Panc1 (cell line): Measurements from ENCODE around the gene GTSE1. TPM values are rescaled to one million over a fixed set of nuclear protein-coding genes. Genes with fewer than 3 reads are reported as not detected.
A peak's percentile ranks its signal among the peaks of the same experiment; 100 is the strongest.

ENCODE experiments used
- ATAC-seq: fragments of 200-7000 bp; cut with Tn5 transposase; 2 replicates; pipeline ENCODE4 v1.9.1; 2020; ENCODE audit warnings: mild to moderate bottlenecking, moderate library complexity
- BruUV-seq: library from RNA; stranded (reverse); fragments of 400-500 nt; replicated peaks from 2 replicates; lab custom pipeline; 2021; lab: Mats Ljungman, UMichigan
- CTCF ChIA-PET: fragments of 300-600 bp; sonication (Branson Sonifier 250); formaldehyde crosslinking; loops from one replicate; lab custom pipeline; 2022; ENCODE audit warnings: antibody characterized with exemption; lab: Charles Lee
- POLR2A ChIA-PET: fragments of 300-600 bp; sonication (Branson Sonifier 250); formaldehyde crosslinking; loops from one replicate; lab custom pipeline; 2022; ENCODE audit warnings: antibody characterized with exemption; lab: Charles Lee
- DNase-seq: peaks from one replicate; pipeline ENCODE4 v3.0.0-alpha.2; 2010; ENCODE audit warnings: low read depth, low spot score
- H3K27ac ChIP-seq: 2 replicates; pipeline ENCODE4 v1.5.1; 2011; ENCODE audit warnings: mild to moderate bottlenecking, low read length, inconsistent platforms
- H3K27me3 ChIP-seq: fragments of 200-500 bp; sonication (Bioruptor generic); 2 replicates; pipeline ENCODE4 v1.6.0; 2014; ENCODE audit warnings: low read length, inconsistent platforms; ENCODE audit not compliant: control insufficient read depth, insufficient read depth
- H3K36me3 ChIP-seq: fragments of 200-500 bp; sonication (Bioruptor generic); 2 replicates; pipeline ENCODE4 v1.5.1; 2014; ENCODE audit warnings: inconsistent platforms, mild to moderate bottlenecking, low read length, moderate library complexity; ENCODE audit not compliant: control insufficient read depth, insufficient read depth
- H3K4me1 ChIP-seq: 2 replicates; pipeline ENCODE4 v1.5.1; 2011; ENCODE audit warnings: inconsistent platforms, mild to moderate bottlenecking, low read length, moderate library complexity; ENCODE audit not compliant: control insufficient read depth, insufficient read depth
- H3K4me3 ChIP-seq, 2 experiments: 2 replicates each; pipeline ENCODE4 v1.5.1; 2011 to 2012; ENCODE audit warnings: low read depth in 2 of 2, low read length in 2 of 2, mild to moderate bottlenecking in 2 of 2, inconsistent platforms in 1 of 2, moderate library complexity in 1 of 2
- H3K9me3 ChIP-seq: fragments of 200-500 bp; sonication (Bioruptor generic); 2 replicates; pipeline ENCODE4 v1.5.1; 2014; ENCODE audit warnings: low read depth, mild to moderate bottlenecking, inconsistent platforms, low read length, moderate library complexity; ENCODE audit not compliant: control insufficient read depth, insufficient read depth
- CTCF ChIP-seq: fragments of 450-650 bp; IDR thresholded peaks from 2 replicates; pipeline ENCODE4 v1.5.1; 2017; ENCODE audit warnings: mild to moderate bottlenecking
- POLR2AphosphoS5 ChIP-seq: IDR thresholded peaks from 2 replicates; pipeline ENCODE4 v1.6.1; 2012; ENCODE audit warnings: mild to moderate bottlenecking, low read depth, low read length, moderate library complexity
- REST ChIP-seq, 2 experiments: IDR thresholded peaks; 2 replicates each; pipeline ENCODE4 v1.6.1; 2011 to 2012; ENCODE audit warnings: low read depth in 2 of 2, control low read depth in 1 of 2, low read length in 1 of 2, mild to moderate bottlenecking in 1 of 2, moderate library complexity in 1 of 2; ENCODE audit not compliant: insufficient read depth in 1 of 2
- SIN3A ChIP-seq: IDR thresholded peaks from 2 replicates; pipeline ENCODE4 v1.6.1; 2012; ENCODE audit warnings: low read depth, mild to moderate bottlenecking, low read length, moderate library complexity, borderline replicate concordance; ENCODE audit not compliant: insufficient read depth
- TCF7L2 ChIP-seq: IDR thresholded peaks from 2 replicates; pipeline ENCODE4 v1.6.1; 2011; ENCODE audit warnings: mild to moderate bottlenecking, low read depth, low read length, inconsistent platforms
- in situ Hi-C: cut with HindIII; loops from 2 replicates; pipeline ENCODE4 v1.10.0; 2016; ENCODE audit warnings: low sequenced_read_pairs, low pct_unique_long_range_greater_than_20kb
- intact Hi-C: fragments of 100-400 bp; cut with micrococcal nuclease; formaldehyde crosslinking; loops from one replicate; pipeline ENCODE4 v1.10.0; 2022; ENCODE audit not compliant: unreplicated experiment
- total RNA-seq: library from RNA; stranded (reverse); gene quantifications from one replicate; pipeline ENCODE4 v1.2.1, GENCODE V29; 2021; ENCODE audit not compliant: unreplicated experiment

GTSE1 gene
- total RNA-seq, 1 experiment from 2014 or later, result 36.2 TPM

GRCh38 chr22:46297151-46297812, 612 bp downstream of the GTSE1 start:
- TSS peak; percentile 89 for BruUV-seq
- H3K4me3 ChIP-seq, result peak overlapping the region; percentile 73 to 74
- H3K9me3 ChIP-seq, result no peaks in the 10 kb centered on the region
- in situ Hi-C loops, result no loop called here
- intact Hi-C loops, result loop anchor here (5.0 kb wide), 1 partner anchor 175 kb away; no protein-coding TSS in a partner anchor
- TF ChIP-seq TCF7L2 (no peak), POLR2AphosphoS5 (no peak), REST (IDR thresholded peaks at IDR 0.05; ENCODE audit: insufficient read depth in 1 of 2, low read depth in 2 of 2, low read length in 1 of 2) (no peak), CTCF (no peak), SIN3A (peak; percentile 60; the same call in 1 of the 2 replicates)
- ChIA-PET CTCF (no interaction called here), POLR2A (no interaction called here)
- H3K4me1 ChIP-seq, result no peaks in the 10 kb centered on the region; the same call in 1 of the 2 replicates
- no peak for DNase-seq
- no peaks in the 10 kb centered on the region for H3K27me3 ChIP-seq
- peaks cover 6% of the 10 kb centered on the region for H3K36me3 ChIP-seq
- peak; percentile 47 for ATAC-seq
- peak overlapping the region; percentile 78 for H3K27ac ChIP-seq

GRCh38 chr22:46299101-46299500, 2.4 kb downstream of the GTSE1 start:
- DNase-seq (no peak), ATAC-seq (no peak)
- H3K4me1 ChIP-seq, result no peaks in the 10 kb centered on the region; the same call in 1 of the 2 replicates
- in situ Hi-C loops, result no loop called here
- intact Hi-C loops, result loop anchor here (5.0 kb wide), 1 partner anchor 177 kb away; no protein-coding TSS in a partner anchor
- ChIA-PET CTCF (no interaction called here), POLR2A (interaction anchor here (0.7 kb wide), 1 partner anchor 172 kb away, joined by 3 read pairs; no protein-coding TSS in a partner anchor)
- H3K36me3 ChIP-seq, result peaks cover 6% of the 10 kb centered on the region
- BruUV-seq, result no TSS peak
- no peaks in the 10 kb centered on the region for H3K27me3 ChIP-seq
- no peaks in the 10 kb centered on the region for H3K9me3 ChIP-seq
- H3K27ac ChIP-seq, result no peak overlapping the region
- TF ChIP-seq SIN3A, result no peak
- no peak for TF ChIP-seq REST (IDR thresholded peaks at IDR 0.05; ENCODE audit: insufficient read depth in 1 of 2, low read depth in 2 of 2, low read length in 1 of 2)
- TF ChIP-seq CTCF, result no peak
- TF ChIP-seq TCF7L2, result no peak
- TF ChIP-seq POLR2AphosphoS5, result no peak
- H3K4me3 ChIP-seq, result no peak overlapping the region
